Measurements from ENCODE around the gene GRIA1.

Gene GRIA1

DNA sequence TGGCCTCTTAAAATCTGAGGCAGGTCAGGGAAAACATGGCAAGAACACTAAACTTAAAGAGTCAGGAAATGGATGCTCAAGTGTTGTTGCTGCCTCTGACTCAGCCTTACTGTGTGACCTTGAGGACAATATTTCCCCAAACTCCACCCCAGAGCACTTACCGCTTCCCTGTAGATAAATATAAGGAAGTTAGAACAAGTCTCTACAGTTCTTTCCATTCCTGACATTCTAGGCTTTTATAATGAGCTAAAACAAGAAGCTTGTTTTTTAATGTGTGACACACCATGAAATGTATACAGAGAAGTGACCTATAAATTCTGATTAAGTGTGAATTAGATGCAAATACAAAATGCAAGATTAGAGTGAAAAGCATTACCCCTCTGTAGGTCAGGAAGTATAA is 129.3 kb downstream of the GRIA1 start:
- DNase-seq = peak; percentile 15 to 22
- TF ChIP-seq GATA1 (IDR thresholded peaks at IDR 0.05; ENCODE audit: low read depth, low read length) (no peak), POLR2A (IDR thresholded peaks at IDR 0.05; ENCODE audit: low read length) (no peak)

DNA sequence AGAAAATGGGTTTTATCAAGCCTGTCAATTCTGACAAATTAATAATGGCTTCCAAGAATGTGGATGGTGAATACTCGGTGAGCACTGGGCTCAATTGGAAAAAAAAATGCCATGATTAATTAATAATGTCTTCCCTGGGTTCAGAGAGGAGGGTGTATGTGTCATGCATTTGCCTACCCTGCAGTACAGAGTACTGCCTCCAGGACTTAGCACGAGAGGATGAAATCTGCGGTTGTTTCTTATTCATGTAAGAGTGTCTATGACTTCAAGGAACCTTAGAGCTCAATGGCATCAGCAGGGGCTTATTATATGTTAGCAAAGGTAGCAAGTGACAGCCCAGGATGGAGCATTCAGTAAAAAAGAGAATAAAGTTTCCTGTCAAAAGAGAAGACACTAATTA is 132.7 kb downstream of the GRIA1 start:
- no peak for DNase-seq
- TF ChIP-seq POLR2A (IDR thresholded peaks at IDR 0.05; ENCODE audit: low read length) (no peak), GATA1 (IDR thresholded peaks at IDR 0.05; ENCODE audit: low read depth, low read length) (no peak)

DNA sequence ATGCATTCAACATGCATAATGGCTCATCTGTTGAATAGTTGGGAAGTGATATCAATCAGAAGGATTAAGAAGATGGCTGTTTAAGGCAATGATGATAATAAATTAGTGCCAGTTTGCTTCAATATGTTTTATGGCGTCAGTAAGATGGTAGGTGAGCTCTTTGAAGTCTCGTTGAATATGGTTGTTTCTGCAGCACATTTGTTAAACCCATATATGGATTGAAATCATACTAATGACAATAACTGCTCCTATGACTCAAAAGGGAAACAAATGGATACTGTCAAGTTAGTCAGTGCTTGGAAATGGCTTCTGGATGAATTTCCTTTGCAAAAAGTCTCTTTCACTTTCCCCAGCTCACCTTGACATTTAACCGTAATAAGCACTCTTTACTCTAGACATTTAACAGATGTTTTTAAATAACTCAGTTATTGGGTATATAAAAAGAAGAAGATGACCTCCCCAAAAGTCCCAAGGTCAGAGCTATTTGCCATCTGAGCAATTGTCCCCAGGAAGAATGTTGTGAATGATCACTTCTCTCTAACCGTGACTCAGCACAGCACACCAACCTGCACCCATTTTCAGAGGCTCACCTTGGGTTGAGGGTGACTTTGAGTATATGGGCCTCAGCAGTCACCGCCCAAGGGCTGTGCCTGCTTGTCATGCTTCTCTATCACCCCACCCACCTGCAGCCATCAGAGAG is 133.4 kb downstream of the GRIA1 start:
- DNase-seq = peak; percentile 4 to 5
- TF ChIP-seq GATA1 (IDR thresholded peaks at IDR 0.05; ENCODE audit: low read depth, low read length) (no peak), POLR2A (IDR thresholded peaks at IDR 0.05; ENCODE audit: low read length) (no peak)

DNA sequence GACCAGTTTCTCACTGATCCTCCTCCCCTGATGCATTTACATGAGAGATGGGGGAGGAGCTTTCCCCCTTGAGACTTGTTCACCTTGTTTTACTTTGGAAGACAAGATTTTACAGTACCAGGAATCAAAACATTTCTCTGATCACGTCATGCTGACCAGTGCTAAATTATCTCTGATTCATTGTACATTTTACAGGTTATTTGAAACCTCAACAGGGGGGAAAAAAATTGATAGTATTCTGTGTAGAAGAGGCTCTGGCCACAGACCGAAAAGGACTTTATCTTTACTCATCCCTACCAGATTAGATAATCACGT is 133.9 kb downstream of the GRIA1 start:
- no peak for DNase-seq
- TF ChIP-seq POLR2A (IDR thresholded peaks at IDR 0.05; ENCODE audit: low read length) (no peak), GATA1 (IDR thresholded peaks at IDR 0.05; ENCODE audit: low read depth, low read length) (no peak)

DNA sequence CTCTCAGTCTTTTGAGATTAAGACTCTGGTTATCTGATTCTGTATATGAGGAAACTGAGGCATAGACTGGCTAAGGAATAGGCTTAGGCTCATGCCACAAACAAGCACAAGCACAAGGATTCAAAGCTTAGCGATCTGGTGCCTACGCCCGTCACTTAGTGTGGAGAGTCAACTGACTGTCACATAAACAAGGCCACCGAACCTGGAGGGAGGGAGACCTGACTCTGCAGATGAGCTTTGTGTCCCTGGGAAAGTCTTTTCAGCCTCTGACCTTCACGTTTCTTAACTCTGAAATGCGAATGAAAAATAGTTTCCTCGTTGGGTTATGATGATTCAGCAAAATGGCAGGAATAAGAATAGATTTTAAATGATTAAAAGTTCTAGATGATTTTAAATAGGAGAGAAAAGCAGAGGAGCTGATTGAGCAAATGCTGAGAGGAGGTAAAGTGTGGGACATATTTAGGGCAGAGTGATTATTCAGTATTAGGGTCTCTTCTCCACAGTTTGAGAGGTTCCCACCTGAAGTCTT is 135.4 kb downstream of the GRIA1 start:
- no peak for TF ChIP-seq POLR2A (IDR thresholded peaks at IDR 0.05; ENCODE audit: low read length)
- no peak for TF ChIP-seq GATA1 (IDR thresholded peaks at IDR 0.05; ENCODE audit: low read depth, low read length)
- no peak for DNase-seq

DNA sequence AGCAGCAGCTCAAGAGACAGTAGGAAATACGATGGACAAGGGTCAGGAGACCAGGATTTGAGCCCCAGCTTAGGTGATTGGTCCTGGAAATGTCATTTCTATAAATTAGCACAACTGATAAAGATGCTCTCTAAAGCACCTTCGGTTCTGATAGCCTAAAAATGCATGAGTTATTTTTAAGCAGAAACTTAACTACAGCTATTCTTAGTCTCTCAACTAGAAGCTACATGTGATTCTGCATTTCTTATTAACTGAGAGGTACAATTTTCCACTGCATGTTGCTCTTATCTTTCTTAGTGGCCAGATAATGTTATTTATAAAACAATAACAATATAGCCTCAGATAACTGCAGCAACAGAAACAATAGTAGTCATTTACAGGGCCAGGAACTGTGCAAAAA is 136.4 kb downstream of the GRIA1 start:
- no peak for TF ChIP-seq GATA1 (IDR thresholded peaks at IDR 0.05; ENCODE audit: low read depth, low read length)
- TF ChIP-seq POLR2A (IDR thresholded peaks at IDR 0.05; ENCODE audit: low read length) = no peak
- DNase-seq = no peak

DNA sequence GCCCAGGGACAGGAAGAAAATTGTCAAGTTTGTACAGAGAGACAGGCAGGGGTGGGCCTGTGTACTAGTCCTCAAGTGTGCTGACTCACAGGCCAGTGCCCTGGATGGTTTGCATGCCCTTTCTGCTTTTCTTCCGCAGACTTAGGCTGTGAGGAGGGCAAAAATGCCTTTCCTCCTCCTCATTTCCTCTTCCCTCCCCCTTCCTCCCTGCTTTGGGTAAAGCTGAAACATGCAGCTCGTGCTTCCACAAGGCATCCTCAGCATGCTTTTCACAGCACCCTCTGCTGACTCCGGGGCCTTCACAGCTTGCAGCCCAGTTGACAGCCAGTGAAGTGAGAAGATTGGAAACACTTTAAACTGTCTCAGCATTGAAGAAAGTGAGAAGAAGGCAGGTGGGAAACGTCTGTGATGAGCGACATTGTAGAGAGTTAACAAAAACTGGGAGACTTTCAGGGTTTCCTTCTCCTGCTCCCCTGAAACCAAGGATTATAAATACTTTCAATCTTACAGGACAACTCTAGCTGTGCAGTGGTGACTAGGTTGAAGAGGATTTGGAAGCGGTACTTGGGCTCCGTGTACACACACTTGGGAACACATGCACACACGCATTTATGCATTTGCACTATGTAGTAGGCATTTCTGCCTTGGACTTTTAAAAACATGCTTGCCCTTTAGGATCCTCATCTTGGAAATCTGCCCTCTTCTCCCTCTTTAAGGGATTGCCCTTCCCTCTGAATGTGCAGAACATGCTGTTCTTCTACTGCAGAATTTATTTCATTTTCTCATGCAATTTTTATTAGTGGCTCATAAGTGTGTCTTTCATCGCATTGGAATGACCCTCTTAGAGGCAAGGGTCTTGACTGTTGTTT is 138.8 kb downstream of the GRIA1 start:
- TF ChIP-seq POLR2A (IDR thresholded peaks at IDR 0.05; ENCODE audit: low read length) (no peak), GATA1 (IDR thresholded peaks at IDR 0.05; ENCODE audit: low read depth, low read length) (no peak)
- no peak for DNase-seq

DNA sequence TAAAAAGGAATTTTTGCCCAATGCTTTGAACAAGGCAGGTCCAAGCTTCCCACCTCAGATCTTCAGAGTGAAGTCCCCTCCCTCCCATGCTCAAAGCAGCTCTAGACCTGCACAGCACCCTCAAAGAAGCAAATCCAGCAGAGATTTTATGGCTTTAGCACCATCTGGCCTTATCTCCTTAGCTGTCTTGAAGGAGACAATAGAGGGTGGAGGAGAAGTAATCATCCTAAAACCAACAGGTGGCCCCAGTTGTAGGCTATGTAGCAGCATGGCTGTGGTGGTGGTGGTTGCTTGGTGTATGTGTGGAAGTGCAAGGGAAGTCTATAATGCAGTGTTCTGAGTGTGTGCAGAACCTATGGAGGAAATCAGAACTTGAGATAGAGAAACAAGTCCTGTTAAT is 140.1 kb downstream of the GRIA1 start:
- DNase-seq = no peak
- TF ChIP-seq POLR2A (IDR thresholded peaks at IDR 0.05; ENCODE audit: low read length) = no peak
- TF ChIP-seq GATA1 (IDR thresholded peaks at IDR 0.05; ENCODE audit: low read depth, low read length) = no peak

DNA sequence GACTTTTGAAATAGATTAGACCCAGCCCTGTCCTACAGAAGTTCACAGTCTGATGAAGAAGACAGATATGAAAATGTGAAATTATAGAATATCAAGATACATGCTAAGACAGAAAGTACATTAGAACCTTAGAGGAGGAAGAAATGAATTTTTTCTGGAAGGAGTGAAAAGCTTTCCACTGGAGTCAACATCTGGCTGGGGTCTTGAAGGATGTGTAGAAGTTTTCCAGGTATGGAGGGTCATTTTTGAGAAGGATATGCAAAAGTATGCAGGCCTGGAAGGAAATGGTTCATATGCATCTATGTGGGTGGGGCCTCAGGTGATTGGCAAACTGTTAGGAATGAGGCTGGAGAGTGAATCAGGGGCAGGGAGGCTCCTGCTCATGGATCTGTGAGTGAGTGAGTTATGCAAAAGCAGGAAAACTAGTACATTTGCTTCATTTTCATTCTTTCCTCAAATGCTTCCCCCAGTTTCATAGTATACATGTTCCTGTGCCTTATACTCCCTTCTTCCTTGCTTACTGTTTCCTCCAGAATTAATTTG is 142.3 kb downstream of the GRIA1 start:
- TF ChIP-seq POLR2A (IDR thresholded peaks at IDR 0.05; ENCODE audit: low read length) = no peak
- TF ChIP-seq GATA1 (IDR thresholded peaks at IDR 0.05; ENCODE audit: low read depth, low read length) = no peak
- DNase-seq = no peak

DNA sequence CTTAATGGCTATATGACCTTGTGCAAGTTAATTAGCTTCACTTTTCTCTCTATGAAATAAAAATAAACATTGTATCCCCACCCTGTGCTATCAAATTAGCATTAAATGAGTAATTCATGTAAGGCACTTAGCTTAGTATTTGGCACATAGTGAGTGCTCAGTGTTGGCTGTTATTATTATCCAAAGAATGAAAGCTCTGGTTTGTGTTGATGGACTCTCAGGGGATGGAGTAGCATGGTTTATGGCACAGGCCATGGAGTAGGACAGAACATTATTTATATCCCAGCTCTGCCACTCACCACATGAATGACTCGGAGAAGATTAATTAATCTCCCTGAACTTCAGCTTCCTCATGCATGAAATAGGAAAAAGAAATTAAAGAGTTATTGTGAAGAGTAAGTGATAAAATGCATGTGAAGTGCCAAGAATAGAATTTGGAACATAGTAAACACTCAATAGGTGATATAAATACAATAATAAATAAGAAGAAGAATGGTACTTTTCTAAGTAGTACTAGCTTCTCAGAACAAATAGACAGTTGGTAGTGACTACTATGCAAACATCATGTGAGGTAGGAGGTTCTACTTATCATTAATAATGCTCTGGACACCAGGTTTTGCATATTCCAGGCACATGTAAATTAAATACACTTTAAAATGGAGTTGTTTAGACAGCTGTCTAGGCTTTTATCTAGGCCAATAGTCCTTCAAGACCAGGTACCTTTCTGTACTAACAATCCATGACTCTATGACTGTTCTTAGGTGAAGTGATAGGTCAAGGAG is 146.4 kb downstream of the GRIA1 start:
- no peak for TF ChIP-seq GATA1 (IDR thresholded peaks at IDR 0.05; ENCODE audit: low read depth, low read length)
- no peak for TF ChIP-seq POLR2A (IDR thresholded peaks at IDR 0.05; ENCODE audit: low read length)
- DNase-seq = no peak

DNA sequence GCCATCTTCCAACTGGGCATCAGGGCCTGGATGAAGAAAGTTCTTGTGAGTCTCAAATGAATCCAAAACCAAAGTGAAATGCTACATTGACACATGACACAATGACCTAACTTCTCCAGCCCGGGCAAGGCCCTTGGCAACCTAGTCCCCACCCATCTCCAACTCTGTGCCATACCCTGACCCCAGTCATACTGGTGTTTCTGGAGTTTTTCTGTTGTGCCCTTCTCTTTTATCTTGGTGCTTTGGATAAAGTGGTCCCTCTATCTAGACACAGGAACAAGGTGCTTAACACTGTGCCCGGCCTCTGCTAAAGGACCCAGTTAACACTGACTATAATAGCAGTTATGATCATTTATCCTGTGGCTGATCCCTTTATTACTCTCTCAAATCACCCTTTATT is 149.8 kb downstream of the GRIA1 start:
- no peak for DNase-seq
- TF ChIP-seq GATA1 (IDR thresholded peaks at IDR 0.05; ENCODE audit: low read depth, low read length) = no peak
- TF ChIP-seq POLR2A (IDR thresholded peaks at IDR 0.05; ENCODE audit: low read length) = no peak

DNA sequence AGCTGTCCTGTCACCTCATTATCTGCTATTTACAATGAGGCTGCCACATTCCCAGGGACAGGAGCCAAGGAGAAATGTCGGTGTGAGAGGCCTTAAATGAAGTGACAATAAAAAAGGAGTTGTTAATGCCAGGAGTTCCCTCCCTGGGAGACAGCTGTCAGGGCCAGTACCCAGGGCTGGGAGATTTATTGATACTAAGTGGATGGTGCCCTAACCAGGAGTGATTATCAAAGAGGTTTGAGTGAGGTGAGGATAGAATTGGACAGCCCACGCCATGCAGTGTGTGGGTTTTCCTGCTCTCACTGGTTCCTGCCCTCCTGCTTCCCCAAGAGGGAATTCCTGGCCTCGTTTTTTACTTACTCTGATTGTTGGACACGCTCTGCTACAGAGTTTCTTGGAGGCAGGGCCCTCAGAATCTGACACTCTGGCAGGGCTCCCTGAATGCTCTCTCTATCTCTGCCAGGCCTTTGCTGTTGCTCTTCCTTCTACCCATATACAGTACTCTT is 150.8 kb downstream of the GRIA1 start:
- TF ChIP-seq POLR2A (IDR thresholded peaks at IDR 0.05; ENCODE audit: low read length) (no peak), GATA1 (IDR thresholded peaks at IDR 0.05; ENCODE audit: low read depth, low read length) (no peak)
- DNase-seq = no peak

DNA sequence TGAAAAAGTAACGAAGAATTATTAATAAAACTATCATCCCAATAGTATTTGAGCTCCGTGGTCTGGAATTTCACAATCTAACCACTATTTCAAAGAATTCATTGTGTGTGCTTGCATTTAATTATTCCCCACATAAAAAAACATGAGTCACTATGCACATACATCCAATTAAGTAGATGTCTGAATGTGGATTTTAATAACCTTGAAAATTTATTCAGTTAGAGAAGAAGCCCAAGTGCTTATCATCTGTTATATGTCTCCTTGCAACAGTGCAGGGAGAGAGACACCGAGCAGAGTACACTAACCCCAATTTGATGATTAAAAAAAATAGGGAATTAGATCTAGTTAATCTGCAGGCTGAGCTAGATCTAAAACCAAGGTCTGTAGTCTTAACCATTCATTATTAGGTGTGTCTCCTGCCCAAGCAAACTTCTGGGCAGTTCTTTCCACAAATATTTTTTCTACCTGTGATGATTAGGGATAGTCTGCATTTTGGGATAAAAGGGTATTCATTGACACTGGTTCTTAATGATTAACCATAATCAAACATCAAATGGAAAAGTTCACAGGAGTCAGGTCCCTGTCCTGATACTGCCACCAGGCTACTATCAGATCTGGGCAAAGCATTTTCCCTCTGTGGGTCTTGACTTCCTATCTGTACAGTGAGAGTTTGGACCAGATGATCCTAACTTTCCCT is 164.2 kb downstream of the GRIA1 start:
- TF ChIP-seq POLR2A (IDR thresholded peaks at IDR 0.05; ENCODE audit: low read length) = no peak
- no peak for DNase-seq

Data from erythroblast (primary cell).